GM19099 (cell line): Measurements from ENCODE around the gene CAP1.

ENCODE experiments used
- POLR2A ChIP-seq: IDR thresholded peaks from 3 replicates; pipeline ENCODE4 v1.6.1; 2011; ENCODE audit warnings: low read depth; ENCODE audit not compliant: insufficient read length; ENCODE audit errors: extremely low read depth

Gene CAP1

GRCh38 chr1:40096977-40097782 is 56.7 kb downstream of the CAP1 start, which contains the start of gene PPT1:
Gene PPT1, minus strand, starts transcription at chr1:40097252. Its CDS starts 14 bp downstream, at chr1:40097238.
- TF ChIP-seq POLR2A, result peak; percentile 83

- TF ChIP-seq POLR2A, result no peak
Measured at GRCh38 chr1:40102038-40102437, 61.5 kb downstream of the CAP1 start.

DNA sequence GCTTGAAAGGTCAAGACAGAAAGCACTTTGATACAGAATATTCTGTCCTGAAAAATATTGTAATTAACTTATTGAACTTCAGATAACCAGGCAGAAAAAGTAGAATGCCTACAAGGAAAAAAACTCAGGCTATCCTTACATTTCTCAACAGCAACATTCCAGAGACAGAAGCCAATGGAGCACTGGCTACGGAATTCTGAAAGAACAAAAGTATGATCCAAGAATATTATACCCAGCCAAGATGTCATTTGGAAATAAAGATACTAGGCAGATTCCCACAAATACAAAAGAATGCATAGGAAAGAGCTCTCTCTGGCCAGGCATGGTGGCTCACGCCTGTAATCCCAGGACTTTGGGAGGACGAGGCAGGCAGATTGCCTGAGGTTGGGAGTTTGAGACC is 62.4 kb downstream of the CAP1 start:
- TF ChIP-seq POLR2A, result no peak

- TF ChIP-seq POLR2A, result no peak
Measured at GRCh38 chr1:40105028-40105427, 64.5 kb downstream of the CAP1 start.

- no peak for TF ChIP-seq POLR2A
Measured at GRCh38 chr1:40107290-40107959, 66.9 kb downstream of the CAP1 start.

DNA sequence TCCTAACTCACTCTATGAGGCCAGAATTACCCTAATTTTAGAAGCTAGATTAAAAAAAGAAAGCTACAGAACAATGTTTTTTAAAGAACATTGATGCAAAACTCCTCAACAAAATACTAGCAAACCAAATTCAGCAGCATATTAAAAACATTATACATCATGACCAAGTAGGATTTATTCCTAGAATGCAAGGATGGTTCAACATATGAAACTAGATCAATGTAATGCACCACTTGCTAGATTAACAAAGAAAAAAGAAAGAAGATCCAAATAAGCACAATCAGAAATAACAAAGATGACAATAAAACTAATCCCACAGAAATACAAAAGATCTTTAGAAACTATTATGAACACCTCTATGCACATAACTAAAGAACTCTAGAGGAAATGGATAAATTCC is 69.9 kb downstream of the CAP1 start:
- TF ChIP-seq POLR2A, result no peak

GRCh38 chr1:40114400-40114799 is 73.9 kb downstream of the CAP1 start:
- TF ChIP-seq POLR2A, result no peak

DNA sequence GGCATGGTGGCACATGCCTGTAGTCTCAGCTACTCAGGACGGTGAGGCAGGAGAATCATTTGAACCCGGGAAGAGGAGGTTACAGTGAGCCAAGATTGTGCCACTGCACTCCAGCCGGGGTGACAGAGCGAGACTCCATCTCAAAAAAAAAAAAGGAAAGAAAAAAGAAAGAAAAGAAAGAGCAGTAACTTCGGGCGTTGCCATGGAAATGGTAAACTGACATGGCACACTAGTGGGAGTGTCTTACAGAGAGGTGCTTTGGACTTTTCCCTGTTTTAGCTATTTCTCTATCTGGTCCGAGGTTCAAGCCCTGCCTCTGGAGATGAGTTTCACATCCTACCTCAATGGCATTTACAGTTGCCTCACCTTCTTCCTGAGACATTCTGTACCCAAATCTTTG is 79.6 kb downstream of the CAP1 start:
- no peak for TF ChIP-seq POLR2A
